Measurements from ENCODE around the gene RO60.

RO60 gene

DNA sequence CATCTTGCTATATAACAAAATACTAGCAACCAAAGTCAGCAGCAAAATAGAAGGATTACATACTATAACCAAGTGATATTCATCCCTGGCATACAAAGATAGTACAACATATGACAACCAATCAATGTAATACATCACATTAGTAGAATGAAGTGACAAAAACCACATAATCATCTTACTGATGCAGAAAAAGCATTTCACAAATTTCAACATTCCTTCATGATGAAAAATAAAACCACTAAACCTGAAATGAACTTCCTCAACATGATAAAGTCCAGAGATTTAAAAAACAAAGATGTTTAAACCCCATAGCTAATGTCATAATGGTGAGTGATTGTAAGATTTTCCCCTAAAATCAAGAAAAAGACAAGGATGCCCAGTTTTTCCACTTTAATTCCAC lies 18.6 kb downstream of the RO60 start:
- FAIRE-seq (no peak), DNase-seq (ENCODE audit: insufficient read length, low spot score) (no peak)
- TF ChIP-seq, protein P1, sequence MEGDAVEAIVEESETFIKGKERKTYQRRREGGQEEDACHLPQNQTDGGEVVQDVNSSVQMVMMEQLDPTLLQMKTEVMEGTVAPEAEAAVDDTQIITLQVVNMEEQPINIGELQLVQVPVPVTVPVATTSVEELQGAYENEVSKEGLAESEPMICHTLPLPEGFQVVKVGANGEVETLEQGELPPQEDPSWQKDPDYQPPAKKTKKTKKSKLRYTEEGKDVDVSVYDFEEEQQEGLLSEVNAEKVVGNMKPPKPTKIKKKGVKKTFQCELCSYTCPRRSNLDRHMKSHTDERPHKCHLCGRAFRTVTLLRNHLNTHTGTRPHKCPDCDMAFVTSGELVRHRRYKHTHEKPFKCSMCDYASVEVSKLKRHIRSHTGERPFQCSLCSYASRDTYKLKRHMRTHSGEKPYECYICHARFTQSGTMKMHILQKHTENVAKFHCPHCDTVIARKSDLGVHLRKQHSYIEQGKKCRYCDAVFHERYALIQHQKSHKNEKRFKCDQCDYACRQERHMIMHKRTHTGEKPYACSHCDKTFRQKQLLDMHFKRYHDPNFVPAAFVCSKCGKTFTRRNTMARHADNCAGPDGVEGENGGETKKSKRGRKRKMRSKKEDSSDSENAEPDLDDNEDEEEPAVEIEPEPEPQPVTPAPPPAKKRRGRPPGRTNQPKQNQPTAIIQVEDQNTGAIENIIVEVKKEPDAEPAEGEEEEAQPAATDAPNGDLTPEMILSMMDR (IDR thresholded peaks at IDR 0.05; ENCODE audit: insufficient read depth, missing control alignments) = no peak

DNA sequence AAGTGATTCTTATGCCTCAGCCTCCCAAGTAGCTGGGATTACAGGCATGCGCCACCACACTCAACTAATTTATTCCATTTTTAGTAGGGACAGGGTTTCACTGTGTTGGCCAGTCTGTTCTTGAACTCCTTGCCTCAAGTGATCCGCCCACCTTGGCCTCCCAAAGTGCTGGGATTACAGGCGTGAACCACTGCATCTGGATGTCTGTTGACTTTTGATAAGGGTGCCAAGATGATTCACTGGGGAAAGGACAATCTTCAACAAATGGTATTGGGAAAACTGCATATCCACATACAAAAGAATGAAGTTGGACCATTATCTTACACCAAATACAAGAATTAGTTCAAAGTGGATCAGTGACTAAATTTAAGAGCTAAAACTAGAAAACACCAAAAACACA lies 19.8 kb downstream of the RO60 start:
- FAIRE-seq (no peak), DNase-seq (ENCODE audit: insufficient read length, low spot score) (no peak)
- TF ChIP-seq, protein P1 (IDR thresholded peaks at IDR 0.05; ENCODE audit: insufficient read depth, missing control alignments) = no peak

DNA sequence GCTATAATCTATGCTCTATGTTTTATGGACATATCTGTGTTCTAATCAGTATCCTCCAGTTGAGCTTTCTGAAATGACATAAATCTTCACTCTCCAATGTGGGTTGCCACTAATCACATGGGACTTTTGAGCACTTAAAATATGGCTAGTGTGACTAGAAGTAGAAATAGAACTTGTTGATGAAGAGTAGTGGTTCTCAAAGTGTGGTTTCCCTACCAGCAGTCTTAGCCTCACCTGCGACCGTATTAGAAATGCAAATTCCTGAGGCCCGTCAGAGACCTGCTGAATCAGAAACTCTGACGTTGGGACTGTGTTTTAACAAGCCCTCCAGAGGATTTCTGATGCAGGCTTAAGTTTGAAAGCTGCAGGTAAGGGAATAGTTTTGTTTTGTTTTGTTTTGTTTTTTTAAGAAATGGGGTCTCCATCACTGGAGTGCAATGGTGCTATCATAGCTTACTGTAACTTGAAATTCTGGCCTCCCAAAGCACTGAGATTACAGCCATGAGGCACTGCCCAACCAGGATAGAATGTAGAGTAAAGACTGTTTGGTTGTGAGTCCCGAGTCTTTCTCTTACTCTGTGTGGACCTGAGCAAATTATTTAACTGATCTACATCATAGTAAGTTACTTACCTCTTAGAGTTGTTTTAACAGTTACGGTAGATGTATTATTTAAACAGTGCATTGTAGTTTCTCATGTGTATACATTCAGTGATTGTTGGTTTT lies 24.1 kb downstream of the RO60 start:
- FAIRE-seq (no peak), DNase-seq (ENCODE audit: insufficient read length, low spot score) (no peak)
- TF ChIP-seq, protein P1 (IDR thresholded peaks at IDR 0.05; ENCODE audit: insufficient read depth, missing control alignments) = no peak

DNA sequence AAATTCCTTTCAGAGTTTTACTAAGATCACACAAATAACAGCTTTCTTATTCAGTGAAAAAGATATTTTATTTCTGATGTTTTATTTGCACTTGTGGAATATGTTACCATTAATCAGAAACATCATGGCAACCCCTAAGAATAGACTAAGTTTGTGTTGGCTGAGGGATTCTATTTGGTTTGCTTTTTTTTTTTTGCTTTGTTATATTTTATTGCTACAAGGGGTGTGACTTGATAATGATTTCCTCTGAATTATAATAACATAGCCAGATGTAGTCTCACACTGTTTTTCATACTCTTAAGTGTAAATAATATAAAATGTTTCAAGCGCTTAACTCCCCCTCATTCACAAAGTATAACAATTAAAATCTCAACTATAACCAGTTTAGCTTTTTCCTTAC lies 25.9 kb downstream of the RO60 start:
- DNase-seq (ENCODE audit: insufficient read length, low spot score) (no peak), FAIRE-seq (no peak)
- TF ChIP-seq, protein P1 (IDR thresholded peaks at IDR 0.05; ENCODE audit: insufficient read depth, missing control alignments) = no peak

DNA sequence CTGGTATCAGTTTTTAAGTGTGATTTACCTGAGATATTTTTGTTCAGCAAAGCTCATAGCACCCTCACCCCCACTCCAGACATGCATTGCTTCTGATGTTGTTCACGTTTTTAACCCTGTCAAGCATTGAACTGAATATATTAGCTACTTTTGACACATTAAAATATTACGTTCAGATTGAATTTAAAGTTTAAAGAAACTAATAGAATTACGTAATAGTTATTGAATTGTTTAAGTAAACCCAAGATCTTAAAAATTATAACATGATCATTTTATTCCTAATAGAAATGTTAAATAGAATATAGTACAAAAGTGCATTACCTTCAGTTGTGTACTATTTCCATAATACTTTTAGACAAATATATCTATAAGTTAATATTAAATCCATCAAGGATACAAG lies 26.9 kb downstream of the RO60 start:
- FAIRE-seq (no peak), DNase-seq (ENCODE audit: insufficient read length, low spot score) (no peak)
- TF ChIP-seq, protein P1 (IDR thresholded peaks at IDR 0.05; ENCODE audit: insufficient read depth, missing control alignments) = no peak

DNA sequence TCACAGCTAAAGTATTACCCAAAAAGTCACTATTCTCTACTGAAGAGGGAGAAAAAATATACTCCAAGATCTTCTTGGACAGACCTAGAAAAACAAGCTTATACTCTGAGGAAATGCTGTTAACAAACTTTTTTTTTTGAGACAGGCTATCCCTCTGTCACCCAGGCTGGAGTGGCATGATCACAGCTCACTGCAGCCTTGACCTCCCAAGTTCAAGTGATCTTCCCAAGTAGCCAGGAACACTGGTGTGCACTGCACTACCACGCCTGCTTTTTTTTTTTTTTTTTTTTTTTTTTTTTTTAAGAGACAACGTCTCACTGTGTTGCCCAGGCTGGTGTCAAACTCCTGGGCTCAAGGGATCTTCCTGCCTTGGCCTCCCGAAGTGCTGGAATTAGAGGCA lies 28.5 kb downstream of the RO60 start:
- no peak for DNase-seq (ENCODE audit: insufficient read length, low spot score)
- TF ChIP-seq, protein P1 (IDR thresholded peaks at IDR 0.05; ENCODE audit: insufficient read depth, missing control alignments) = no peak
- no peak for FAIRE-seq

DNA sequence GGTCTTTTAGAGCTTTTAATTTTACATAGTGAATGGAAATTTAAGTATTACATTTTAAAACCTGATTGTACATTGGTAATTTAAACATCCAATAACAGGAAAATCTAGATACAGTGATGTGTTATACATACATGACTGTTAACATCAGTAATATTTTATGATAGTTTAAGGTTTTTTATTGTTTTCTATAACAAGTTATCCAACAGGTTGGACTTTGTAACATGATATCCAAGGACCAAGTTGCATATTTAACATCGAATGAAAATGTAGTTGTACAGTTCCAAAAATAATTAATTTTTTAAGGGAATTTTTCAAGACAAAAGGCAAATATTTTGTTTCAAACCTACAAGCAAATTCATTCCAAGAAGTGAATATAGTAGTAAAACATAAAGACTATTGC lies 31.5 kb downstream of the RO60 start:
- peak; percentile 72 for FAIRE-seq
- TF ChIP-seq, protein P1 (IDR thresholded peaks at IDR 0.05; ENCODE audit: insufficient read depth, missing control alignments) = no peak
- DNase-seq (ENCODE audit: insufficient read length, low spot score) = no peak
